ENCODE data around the gene UBASH3B.
"Not testable (repeated sequence)": the region's sequence is repeated elsewhere in the genome, so short reads cannot be mapped to it uniquely, and the experiment has no call there.

UBASH3B gene

DNA sequence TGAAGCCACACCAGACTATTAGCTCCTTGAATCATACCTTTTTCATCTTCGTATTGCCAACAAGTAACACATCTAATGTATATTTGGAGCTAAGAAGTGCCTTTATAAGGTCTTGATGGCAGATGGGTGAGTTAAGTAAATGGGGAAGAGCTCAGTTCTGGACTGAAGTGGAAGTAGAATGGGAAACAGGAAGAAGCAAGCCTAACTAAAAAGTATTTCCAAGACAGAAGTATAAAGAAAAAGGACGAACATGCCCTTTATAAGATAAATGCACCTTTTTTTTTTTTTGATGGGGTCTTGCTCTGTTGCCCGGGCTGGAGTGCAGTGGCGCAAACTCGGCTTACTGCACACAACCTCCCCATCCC is 197.3 kb downstream of the UBASH3B start:
- no peak overlapping the region for H3K4me3 ChIP-seq (replicated peaks; ENCODE audit: low read depth, low read length)

DNA sequence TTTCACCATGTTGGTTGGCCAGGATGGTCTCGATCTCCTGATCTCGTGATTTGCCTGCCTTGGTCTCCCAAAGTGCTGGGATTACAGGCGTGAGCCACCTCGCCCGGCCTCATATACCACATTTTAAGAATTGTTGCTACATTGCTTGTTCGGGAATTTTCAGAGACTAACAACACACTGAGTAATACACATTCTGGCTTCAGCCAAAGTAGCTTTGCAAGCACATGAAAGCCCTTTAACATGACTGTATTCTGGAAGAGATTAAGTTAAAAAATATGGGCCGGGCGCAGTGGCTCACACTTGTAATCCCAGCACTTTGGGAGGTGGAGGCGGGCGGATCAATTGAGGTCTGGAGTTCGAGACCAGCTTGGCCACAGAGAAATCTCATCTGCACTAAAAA is 197.7 kb downstream of the UBASH3B start:
- DNase-seq (ENCODE audit: extremely low read depth, insufficient read length) = no peak
- Histone ChIP-seq H3K36me3 (ENCODE audit: control insufficient read depth, insufficient read depth, low read length) (no peaks in the 10 kb centered on the region), H3K4me3 (replicated peaks; ENCODE audit: low read depth, low read length) (no peak overlapping the region), H3K27me3 (replicated peaks; ENCODE audit: control insufficient read depth, insufficient read depth, low read length) (no peaks in the 10 kb centered on the region)
- no peak for TF ChIP-seq CTCF (IDR thresholded peaks at IDR 0.05; ENCODE audit: insufficient read depth, low read length, poor library complexity, severe bottlenecking)

More for the DNA sequence above, 197.3 kb downstream of the UBASH3B start:
- Histone ChIP-seq H3K36me3 (ENCODE audit: control insufficient read depth, insufficient read depth, low read length) (no peaks in the 10 kb centered on the region), H3K27me3 (replicated peaks; ENCODE audit: control insufficient read depth, insufficient read depth, low read length) (no peaks in the 10 kb centered on the region)
- no peak for TF ChIP-seq CTCF (IDR thresholded peaks at IDR 0.05; ENCODE audit: insufficient read depth, low read length, poor library complexity, severe bottlenecking)
- no peak for DNase-seq (ENCODE audit: extremely low read depth, insufficient read length)

- no peak for DNase-seq (ENCODE audit: extremely low read depth, insufficient read length)
- Histone ChIP-seq H3K4me3 (replicated peaks; ENCODE audit: low read depth, low read length) (no peak overlapping the region), H3K27me3 (replicated peaks; ENCODE audit: control insufficient read depth, insufficient read depth, low read length) (no peaks in the 10 kb centered on the region), H3K36me3 (ENCODE audit: control insufficient read depth, insufficient read depth, low read length) (no peaks in the 10 kb centered on the region)
- TF ChIP-seq CTCF (IDR thresholded peaks at IDR 0.05; ENCODE audit: insufficient read depth, low read length, poor library complexity, severe bottlenecking) = peak; percentile 60
These were observed 198.5 kb downstream of the UBASH3B start for GRCh38 chr11:122853971-122854446.

DNA sequence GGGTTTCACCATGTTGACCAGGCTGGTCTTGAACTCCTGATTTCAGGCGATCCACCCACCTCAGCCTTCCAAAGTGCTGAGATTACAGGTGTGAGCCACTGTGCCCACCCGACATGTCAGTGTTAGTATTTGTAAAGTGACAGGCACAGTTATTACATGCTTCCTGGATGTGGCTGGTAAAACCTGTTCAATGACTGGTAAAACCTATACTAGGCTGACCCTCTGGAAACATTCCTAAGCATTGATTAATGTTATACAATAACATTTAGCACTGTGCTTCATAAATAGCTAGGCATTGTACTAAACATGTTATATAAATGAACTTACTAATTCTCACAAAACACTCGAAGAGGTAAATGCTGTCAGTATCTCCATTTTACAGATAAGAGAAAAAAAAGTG is 206.1 kb downstream of the UBASH3B start:
- H3K36me3 ChIP-seq (ENCODE audit: control insufficient read depth, insufficient read depth, low read length) = no peaks in the 10 kb centered on the region
- no peak for DNase-seq (ENCODE audit: extremely low read depth, insufficient read length)
- TF ChIP-seq CTCF (IDR thresholded peaks at IDR 0.05; ENCODE audit: insufficient read depth, low read length, poor library complexity, severe bottlenecking) = no peak
- H3K27me3 ChIP-seq (replicated peaks; ENCODE audit: control insufficient read depth, insufficient read depth, low read length) = no peaks in the 10 kb centered on the region
- no peak overlapping the region for H3K4me3 ChIP-seq (replicated peaks; ENCODE audit: low read depth, low read length)

GRCh38 chr11:122862091-122862490 is 206.6 kb downstream of the UBASH3B start:
- TF ChIP-seq CTCF (IDR thresholded peaks at IDR 0.05; ENCODE audit: insufficient read depth, low read length, poor library complexity, severe bottlenecking) = no peak
- H3K27me3 ChIP-seq (replicated peaks; ENCODE audit: control insufficient read depth, insufficient read depth, low read length) = no peaks in the 10 kb centered on the region
- no peak overlapping the region for H3K4me3 ChIP-seq (replicated peaks; ENCODE audit: low read depth, low read length)
- no peaks in the 10 kb centered on the region for H3K36me3 ChIP-seq (ENCODE audit: control insufficient read depth, insufficient read depth, low read length)
- DNase-seq (ENCODE audit: extremely low read depth, insufficient read length) = no peak

- DNase-seq (ENCODE audit: extremely low read depth, insufficient read length); H3K4me3 ChIP-seq (replicated peaks; ENCODE audit: low read depth, low read length); H3K36me3 ChIP-seq (ENCODE audit: control insufficient read depth, insufficient read depth, low read length); H3K27me3 ChIP-seq (replicated peaks; ENCODE audit: control insufficient read depth, insufficient read depth, low read length): not testable (repeated sequence)
These were observed 207.6 kb downstream of the UBASH3B start for GRCh38 chr11:122863154-122863553.

Measured in GM06990 (cell line).